HG03520 (cell line): ENCODE results near the gene THOC6.

ENCODE experiments used
- ATAC-seq: cut with Tn5 transposase; IDR thresholded peaks from one replicate; pipeline ENCODE4 v1.9.1; 2021; ENCODE audit warnings: mild to moderate bottlenecking, moderate library complexity; ENCODE audit not compliant: unreplicated experiment

THOC6 gene

DNA sequence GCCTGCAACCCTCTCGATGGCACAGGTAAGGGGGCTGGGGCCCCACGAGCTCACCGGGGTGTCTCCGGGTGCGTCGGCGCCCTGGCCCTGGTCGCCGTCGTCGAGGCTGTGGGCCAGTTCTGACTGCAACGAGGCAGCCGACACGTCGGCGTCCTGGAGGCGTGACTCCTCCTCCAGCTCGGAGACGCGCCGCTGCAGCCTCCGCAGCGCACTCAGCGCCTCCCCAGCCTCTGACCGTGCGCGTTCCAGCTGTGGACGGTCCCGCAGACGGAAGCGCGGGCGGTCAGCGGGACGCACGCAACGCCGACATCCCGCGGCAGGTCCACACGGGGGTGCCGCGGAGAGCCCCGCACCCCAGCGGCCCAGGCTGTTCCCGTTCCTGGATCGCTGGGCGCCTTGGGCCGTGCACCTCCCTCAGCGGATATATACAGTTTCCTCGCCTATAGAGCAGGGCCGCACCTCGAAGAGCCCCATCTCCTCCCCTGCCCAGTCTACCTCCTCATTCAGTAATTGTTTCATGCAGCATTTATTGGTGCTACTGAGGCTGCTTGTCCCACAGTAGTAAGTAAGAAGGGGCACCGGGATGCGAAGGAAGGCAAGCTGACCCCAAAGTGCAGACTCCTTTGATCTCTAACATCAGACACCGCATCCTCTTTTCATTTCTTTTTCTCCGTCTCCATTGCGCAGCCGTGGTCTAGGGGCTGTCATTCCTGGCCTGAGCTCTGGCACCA lies 5.8 kb downstream of the THOC6 start:
- no peak for ATAC-seq

GRCh38 chr16:3030222-3031212 lies 6.7 kb downstream of the THOC6 start:
- ATAC-seq, result no peak

GRCh38 chr16:3032624-3033023 lies 8.8 kb downstream of the THOC6 start:
- ATAC-seq, result no peak

DNA sequence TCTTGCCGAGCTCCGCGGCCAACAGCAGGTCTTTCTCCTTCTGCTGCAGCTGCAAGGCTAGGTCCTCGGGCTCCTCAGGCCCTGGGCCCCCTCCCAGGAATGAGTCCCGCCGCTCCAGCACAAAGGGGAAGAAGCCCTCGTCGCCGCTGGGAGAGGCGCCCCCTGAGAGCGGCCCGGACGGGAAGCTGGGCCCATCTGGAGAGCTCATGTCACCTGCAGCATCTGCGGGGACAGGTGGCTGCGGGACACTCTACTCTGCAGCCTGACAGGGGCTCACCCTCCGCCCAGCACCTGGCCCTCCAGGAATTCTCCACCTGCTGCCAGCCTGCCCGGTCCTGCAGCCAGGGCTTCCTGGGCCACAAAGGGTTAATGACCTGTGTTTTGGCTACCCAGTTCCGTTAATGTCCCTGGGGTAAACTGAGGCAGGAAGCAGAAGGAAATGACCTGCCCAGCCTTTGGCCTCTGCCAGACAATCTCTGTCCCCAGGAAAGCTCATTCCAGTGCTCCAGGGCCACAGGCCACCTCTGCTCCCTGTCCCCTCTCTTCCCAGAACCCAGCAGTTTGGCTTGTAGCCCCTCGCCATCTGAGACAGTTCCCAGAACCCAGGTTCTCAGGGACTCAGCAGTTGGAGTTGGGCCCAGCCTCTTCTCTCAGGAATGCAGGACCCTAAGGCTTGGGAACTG lies 11.6 kb downstream of the THOC6 start:
- no peak for ATAC-seq

DNA sequence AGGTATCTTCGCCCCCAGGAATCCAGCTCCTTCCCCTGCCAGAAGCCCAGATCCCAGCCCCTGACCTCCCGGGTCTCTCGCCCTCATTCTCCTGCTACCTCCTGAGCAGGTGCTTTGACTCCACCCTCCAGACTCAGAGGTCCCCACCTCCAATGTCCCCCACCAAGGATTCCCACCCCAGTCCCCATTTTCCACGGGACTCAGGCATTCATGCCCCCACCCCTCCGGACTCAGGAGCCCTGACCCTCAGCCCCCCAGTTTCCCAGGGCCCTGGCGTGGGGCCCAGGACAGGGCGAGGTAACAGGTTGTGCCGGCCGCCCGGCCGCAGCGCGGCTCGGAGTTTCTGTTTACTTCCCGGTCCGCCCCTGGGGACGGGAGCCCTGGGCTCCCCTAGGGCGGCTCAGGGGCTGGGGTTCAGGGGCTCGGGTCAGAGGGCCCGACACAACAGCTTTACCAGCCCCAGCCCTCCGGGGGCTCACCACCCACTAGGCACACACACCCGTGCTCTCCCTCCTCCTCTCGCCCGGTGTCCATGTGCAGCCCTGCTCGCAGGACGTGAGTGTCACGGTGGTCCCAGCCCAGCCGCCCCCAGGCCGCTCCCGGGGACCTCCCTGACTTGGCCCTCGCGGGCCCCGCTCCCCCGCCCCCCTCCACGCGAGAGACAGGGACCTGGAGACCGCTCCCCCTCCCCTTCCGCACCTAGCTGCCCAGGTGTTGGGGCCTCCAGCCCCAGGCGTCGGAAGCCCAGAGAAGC lies 12.3 kb downstream of the THOC6 start:
- no peak for ATAC-seq

- ATAC-seq, result no peak
These were observed 13.0 kb downstream of the THOC6 start, which contains the start of gene BICDL2 for GRCh38 chr16:3036726-3037315. BICDL2 (minus strand) TSS chr16:3036944; CDS start chr16:3035496, 1,448 bp downstream.

- ATAC-seq, result no peak
These were observed 14.4 kb downstream of the THOC6 start for GRCh38 chr16:3038256-3038655.

- no peak for ATAC-seq
These were observed 15.1 kb downstream of the THOC6 start for GRCh38 chr16:3038896-3039295.

DNA sequence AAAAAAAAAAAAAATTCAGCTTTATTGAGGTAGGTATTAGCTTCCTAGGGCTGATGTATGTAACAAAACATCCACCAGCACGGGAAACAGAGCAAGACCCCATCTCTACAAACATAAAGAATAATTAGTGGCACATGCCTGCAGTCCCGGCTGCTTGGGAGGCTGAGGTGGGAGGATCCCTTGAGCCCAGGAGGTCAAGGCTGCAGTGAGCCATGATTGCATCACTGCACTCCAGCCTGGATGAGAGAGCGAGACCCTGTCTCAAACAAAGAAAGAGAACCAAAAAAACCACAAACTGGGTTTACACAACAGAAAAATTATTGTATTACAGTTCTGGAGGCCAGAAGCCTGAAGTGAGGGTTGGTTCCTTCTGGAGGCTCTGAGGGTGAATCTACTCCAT lies 18.5 kb downstream of the THOC6 start:
- ATAC-seq, result no peak

DNA sequence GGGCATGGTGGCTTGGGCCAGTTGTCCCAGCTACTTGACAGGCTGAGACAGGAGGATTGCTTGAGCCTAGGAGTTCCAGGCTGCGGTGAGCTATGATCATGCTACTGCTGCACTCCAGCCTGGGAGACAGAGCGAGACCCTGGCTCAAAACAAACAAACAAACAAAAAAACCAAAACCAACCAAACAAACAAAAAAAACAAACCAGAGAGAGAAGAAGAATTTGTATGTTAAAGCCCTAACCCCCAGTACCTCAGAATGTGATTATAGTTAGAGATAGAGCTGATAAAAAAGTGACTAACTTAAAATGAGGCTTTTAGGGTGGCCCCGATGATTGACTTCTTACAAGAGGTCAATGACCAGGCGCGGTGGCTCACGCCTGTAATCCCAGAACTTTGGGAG lies 20.9 kb downstream of the THOC6 start:
- ATAC-seq, result no peak

DNA sequence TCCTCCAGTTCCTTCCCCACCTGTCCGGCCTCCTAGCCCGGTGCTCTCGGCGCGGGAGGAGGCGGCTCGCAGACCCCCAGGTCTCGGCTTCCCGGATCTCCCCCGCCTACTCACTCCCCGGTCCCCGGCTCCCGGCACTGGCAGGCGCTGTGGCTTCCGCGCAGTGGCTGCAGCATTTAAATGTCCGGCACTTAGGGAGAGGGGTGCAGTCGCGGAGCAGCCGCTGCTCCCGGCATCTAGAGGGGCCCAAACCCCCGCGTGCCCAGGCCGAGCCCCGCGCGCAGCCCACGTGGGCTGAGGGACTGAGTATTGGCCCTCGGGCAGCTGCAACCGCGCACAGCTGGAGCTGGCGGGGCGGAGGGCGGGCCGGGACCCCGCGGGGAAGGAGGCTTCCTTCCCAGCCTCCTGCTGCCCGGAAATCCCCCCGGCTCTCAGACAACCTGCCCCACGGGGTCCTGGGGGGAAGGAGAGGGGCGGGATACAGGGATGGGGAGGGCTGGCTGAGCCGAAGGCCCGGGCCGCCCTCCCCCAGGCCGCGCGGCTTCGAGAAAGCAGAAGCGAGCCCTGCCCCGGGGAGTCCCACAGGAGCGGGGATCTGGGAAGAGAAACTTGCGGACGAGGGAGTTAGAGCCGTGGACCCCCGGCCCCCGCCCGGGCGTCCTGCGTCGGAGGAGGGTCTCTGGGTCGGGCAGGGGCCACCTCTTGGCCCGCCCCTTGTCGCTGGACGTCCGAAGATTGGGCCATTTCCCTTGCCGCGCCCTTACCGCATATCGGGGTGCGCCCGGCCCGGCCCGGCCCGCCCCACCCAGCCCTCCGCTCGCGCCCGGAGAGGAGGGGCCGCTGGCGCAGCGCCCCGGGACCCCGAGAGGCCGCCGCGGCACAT lies 22.2 kb downstream of the THOC6 start, which contains the start of gene MMP25:
Gene MMP25 (plus strand): TSS at position 804 of the 883 bp plus-strand sequence. CDS start 357 bp downstream, outside the sequence.
- no peak for ATAC-seq

GRCh38 chr16:3046641-3047386 lies 23.0 kb downstream of the THOC6 start:
- no peak for ATAC-seq

DNA sequence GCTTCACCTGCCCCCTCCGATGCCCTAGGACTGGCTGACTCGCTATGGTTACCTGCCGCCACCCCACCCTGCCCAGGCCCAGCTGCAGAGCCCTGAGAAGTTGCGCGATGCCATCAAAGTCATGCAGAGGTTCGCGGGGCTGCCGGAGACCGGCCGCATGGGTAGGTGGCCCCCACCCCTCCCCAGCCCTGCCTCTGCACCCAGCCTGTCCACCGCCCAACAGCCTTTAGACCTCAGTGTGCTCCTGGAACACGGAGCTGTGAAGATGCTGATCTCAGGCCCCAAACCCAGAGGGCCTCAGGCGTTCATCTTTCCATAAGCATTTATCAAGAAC lies 23.5 kb downstream of the THOC6 start:
- no peak for ATAC-seq

GRCh38 chr16:3049921-3050481 lies 26.2 kb downstream of the THOC6 start:
- ATAC-seq, result no peak

- ATAC-seq, result no peak
These were observed 26.7 kb downstream of the THOC6 start for GRCh38 chr16:3050487-3050886.

DNA sequence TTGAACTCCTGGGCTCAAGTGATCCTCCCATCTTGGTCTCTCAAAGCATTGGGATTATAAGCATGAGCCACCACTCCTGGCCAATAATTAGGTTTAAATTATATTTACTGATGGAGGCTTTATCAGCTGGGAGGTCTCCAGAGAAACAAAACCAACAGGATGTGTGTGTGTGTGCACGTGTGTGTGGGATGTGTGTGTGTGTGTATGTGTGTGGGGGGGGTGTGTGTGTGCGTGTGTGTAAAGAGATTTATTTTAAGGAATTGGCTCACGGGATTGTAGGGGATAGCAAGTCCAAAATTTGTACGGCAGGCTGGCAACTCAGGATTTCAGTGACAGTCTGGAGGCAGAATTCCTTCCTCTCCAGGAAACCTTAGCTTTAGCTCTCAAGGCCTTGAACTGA lies 27.2 kb downstream of the THOC6 start:
- no peak for ATAC-seq

GRCh38 chr16:3051494-3051893 lies 27.7 kb downstream of the THOC6 start:
- ATAC-seq, result no peak
